ENCODE results near the gene NELFE. TPM values are rescaled to one million over a fixed set of nuclear protein-coding genes. Genes with fewer than 3 reads are reported as not detected.

NELFE gene
- total and polyA plus RNA-seq, 2 of the 13 experiments (the other 11 are each of a cell fraction or from before 2014, with no cell fraction given) = 51.3 to 69.8 TPM

DNA sequence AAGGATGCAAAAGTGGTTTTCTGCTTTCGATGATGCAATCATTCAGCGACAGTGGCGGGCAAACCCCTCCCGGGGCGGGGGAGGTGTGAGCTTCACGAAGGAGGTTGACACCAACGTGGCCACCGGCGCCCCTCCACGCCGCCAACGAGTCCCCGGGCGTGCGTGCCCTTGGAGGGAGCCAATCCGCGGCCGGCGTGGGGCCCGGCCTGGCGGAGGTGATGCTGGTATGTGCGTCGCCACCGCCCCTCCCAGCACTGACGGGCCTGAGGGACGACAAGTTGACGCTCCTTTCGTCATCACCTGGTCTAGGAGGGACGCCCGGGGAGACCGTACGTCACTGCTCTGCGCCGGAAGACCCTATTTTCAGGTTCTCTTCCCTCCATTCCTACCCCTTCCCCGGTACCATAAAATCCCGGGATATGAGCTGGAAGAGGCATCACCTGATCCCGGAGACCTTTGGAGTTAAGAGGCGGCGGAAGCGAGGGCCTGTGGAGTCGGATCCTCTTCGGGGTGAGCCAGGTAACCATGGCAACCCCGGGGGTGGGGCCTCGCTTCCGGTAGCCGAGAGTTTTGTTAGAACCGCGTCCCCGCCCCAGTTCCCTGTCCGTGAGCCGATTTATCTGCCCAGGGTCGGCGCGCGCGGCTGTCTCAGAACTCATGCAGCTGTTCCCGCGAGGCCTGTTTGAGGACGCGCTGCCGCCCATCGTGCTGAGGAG is 13.4 kb upstream of the NELFE start, which contains the start of gene DXO (continued):
- no peak for TF ChIP-seq SP1 (IDR thresholded peaks at IDR 0.05)
- TF ChIP-seq SP1 (CRISPR knock-in tag; IDR thresholded peaks at IDR 0.05) = peak; percentile 92
- TF ChIP-seq, protein P1, sequence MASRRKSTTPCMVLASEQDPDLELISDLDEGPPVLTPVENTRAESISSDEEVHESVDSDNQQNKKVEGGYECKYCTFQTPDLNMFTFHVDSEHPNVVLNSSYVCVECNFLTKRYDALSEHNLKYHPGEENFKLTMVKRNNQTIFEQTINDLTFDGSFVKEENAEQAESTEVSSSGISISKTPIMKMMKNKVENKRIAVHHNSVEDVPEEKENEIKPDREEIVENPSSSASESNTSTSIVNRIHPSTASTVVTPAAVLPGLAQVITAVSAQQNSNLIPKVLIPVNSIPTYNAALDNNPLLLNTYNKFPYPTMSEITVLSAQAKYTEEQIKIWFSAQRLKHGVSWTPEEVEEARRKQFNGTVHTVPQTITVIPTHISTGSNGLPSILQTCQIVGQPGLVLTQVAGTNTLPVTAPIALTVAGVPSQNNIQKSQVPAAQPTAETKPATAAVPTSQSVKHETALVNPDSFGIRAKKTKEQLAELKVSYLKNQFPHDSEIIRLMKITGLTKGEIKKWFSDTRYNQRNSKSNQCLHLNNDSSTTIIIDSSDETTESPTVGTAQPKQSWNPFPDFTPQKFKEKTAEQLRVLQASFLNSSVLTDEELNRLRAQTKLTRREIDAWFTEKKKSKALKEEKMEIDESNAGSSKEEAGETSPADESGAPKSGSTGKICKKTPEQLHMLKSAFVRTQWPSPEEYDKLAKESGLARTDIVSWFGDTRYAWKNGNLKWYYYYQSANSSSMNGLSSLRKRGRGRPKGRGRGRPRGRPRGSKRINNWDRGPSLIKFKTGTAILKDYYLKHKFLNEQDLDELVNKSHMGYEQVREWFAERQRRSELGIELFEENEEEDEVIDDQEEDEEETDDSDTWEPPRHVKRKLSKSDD (CRISPR knock-in tag; IDR thresholded peaks at IDR 0.05; ENCODE audit: low read depth) = peak; percentile 100
- no peak for TF ChIP-seq ZFP82 (CRISPR knock-in tag; IDR thresholded peaks at IDR 0.05; ENCODE audit: borderline replicate concordance)
- TF ChIP-seq ATAD3A (CRISPR knock-in tag; IDR thresholded peaks at IDR 0.05) = no peak
- TF ChIP-seq ZNF225 (CRISPR knock-in tag; IDR thresholded peaks at IDR 0.05) = peak; percentile 74; the same call in 1 of the 2 replicates
- TF ChIP-seq ZNF354B (CRISPR knock-in tag; IDR thresholded peaks at IDR 0.05) = no peak
- TF ChIP-seq, protein P2, sequence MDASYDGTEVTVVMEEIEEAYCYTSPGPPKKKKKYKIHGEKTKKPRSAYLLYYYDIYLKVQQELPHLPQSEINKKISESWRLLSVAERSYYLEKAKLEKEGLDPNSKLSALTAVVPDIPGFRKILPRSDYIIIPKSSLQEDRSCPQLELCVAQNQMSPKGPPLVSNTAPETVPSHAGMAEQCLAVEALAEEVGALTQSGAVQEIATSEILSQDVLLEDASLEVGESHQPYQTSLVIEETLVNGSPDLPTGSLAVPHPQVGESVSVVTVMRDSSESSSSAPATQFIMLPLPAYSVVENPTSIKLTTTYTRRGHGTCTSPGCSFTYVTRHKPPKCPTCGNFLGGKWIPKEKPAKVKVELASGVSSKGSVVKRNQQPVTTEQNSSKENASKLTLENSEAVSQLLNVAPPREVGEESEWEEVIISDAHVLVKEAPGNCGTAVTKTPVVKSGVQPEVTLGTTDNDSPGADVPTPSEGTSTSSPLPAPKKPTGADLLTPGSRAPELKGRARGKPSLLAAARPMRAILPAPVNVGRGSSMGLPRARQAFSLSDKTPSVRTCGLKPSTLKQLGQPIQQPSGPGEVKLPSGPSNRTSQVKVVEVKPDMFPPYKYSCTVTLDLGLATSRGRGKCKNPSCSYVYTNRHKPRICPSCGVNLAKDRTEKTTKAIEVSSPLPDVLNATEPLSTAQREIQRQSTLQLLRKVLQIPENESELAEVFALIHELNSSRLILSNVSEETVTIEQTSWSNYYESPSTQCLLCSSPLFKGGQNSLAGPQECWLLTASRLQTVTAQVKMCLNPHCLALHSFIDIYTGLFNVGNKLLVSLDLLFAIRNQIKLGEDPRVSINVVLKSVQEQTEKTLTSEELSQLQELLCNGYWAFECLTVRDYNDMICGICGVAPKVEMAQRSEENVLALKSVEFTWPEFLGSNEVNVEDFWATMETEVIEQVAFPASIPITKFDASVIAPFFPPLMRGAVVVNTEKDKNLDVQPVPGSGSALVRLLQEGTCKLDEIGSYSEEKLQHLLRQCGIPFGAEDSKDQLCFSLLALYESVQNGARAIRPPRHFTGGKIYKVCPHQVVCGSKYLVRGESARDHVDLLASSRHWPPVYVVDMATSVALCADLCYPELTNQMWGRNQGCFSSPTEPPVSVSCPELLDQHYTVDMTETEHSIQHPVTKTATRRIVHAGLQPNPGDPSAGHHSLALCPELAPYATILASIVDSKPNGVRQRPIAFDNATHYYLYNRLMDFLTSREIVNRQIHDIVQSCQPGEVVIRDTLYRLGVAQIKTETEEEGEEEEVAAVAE (CRISPR knock-in tag; IDR thresholded peaks at IDR 0.05; ENCODE audit: borderline replicate concordance) = peak; percentile 96
- peak; percentile 39; the same call in 1 of the 2 replicates for TF ChIP-seq ZNF274 (CRISPR knock-in tag; IDR thresholded peaks at IDR 0.05)
- TF ChIP-seq, protein P3, sequence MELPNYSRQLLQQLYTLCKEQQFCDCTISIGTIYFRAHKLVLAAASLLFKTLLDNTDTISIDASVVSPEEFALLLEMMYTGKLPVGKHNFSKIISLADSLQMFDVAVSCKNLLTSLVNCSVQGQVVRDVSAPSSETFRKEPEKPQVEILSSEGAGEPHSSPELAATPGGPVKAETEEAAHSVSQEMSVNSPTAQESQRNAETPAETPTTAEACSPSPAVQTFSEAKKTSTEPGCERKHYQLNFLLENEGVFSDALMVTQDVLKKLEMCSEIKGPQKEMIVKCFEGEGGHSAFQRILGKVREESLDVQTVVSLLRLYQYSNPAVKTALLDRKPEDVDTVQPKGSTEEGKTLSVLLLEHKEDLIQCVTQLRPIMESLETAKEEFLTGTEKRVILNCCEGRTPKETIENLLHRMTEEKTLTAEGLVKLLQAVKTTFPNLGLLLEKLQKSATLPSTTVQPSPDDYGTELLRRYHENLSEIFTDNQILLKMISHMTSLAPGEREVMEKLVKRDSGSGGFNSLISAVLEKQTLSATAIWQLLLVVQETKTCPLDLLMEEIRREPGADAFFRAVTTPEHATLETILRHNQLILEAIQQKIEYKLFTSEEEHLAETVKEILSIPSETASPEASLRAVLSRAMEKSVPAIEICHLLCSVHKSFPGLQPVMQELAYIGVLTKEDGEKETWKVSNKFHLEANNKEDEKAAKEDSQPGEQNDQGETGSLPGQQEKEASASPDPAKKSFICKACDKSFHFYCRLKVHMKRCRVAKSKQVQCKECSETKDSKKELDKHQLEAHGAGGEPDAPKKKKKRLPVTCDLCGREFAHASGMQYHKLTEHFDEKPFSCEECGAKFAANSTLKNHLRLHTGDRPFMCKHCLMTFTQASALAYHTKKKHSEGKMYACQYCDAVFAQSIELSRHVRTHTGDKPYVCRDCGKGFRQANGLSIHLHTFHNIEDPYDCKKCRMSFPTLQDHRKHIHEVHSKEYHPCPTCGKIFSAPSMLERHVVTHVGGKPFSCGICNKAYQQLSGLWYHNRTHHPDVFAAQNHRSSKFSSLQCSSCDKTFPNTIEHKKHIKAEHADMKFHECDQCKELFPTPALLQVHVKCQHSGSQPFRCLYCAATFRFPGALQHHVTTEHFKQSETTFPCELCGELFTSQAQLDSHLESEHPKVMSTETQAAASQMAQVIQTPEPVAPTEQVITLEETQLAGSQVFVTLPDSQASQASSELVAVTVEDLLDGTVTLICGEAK (IDR thresholded peaks at IDR 0.05) = peak; percentile 83
- TF ChIP-seq, protein P3 (CRISPR knock-in tag; IDR thresholded peaks at IDR 0.05) = peak; percentile 75
- peak; percentile 95 for TF ChIP-seq CEBPG (CRISPR knock-in tag; IDR thresholded peaks at IDR 0.05)
- TF ChIP-seq ZNF205 (CRISPR knock-in tag; IDR thresholded peaks at IDR 0.05) = peak; percentile 99
- peak; percentile 99 for TF ChIP-seq ZBTB21 (CRISPR knock-in tag; IDR thresholded peaks at IDR 0.05)
